Activated T-cell treated with anti-CD3 and anti-CD28 coated beads, Interleukin-2, amount 50 U/mL, for 48 hours (primary cell): ENCODE results near the gene HOXA10.
A peak's percentile ranks its signal among the peaks of the same experiment; 100 is the strongest.

Source experiments
- DNase-seq, 2 experiments: peaks; one replicate each; pipeline ENCODE4 v3.0.0-alpha.2; 2020

The HOXA10 gene

DNA sequence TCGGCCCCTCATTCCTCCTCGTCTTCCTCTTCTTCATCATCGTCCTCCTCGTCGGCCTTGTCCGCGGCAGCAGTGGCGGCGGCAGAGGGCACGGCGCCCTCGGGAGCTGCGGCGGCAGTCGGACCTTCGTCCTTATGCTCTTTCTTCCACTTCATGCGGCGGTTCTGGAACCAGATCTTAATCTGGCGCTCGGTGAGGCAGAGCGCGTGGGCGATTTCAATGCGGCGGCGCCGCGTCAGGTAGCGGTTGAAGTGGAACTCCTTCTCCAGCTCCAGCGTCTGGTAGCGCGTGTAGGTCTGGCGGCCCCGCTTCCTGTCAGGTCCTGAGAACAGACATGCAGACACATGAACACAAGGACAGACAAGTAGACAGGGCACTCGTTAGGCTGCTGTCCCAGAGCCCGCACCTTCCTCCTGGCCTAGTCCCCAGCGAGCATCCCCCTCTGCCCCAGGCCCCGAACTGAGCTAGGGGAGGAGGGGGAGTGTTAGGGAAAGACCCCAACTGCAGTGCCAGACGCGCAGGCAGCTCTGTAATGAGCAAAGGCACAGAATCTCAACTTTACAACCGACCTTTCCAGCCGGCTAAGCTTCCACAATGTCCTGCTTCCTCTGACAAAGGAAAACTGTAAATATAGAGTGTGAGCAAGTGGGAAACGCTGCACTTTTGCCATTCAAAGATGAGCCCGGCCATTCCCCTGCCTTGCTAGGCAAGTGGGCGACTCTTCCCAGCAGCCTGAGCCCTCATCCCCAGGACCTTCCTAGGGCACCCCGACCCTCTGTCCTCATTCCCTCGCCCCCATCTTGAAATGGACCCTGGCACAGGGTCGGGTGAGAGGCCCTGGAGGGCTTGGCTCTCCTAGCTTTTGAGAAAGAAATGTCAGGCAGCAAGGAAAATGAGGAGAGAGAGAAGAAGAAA is 19.0 kb downstream of the HOXA10 start:
- peak; percentile 60 to 63 for DNase-seq

GRCh38 chr7:27154369-27154768 is 19.8 kb downstream of the HOXA10 start:
- peak; percentile 15 to 18 for DNase-seq

- peak in 1 of 2 experiments; percentile 11 for DNase-seq
Observed at GRCh38 chr7:27153526-27153925, 20.6 kb downstream of the HOXA10 start.

- peak in 1 of 2 experiments; percentile 14 for DNase-seq
Observed at GRCh38 chr7:27152816-27153442, 21.2 kb downstream of the HOXA10 start.

DNA sequence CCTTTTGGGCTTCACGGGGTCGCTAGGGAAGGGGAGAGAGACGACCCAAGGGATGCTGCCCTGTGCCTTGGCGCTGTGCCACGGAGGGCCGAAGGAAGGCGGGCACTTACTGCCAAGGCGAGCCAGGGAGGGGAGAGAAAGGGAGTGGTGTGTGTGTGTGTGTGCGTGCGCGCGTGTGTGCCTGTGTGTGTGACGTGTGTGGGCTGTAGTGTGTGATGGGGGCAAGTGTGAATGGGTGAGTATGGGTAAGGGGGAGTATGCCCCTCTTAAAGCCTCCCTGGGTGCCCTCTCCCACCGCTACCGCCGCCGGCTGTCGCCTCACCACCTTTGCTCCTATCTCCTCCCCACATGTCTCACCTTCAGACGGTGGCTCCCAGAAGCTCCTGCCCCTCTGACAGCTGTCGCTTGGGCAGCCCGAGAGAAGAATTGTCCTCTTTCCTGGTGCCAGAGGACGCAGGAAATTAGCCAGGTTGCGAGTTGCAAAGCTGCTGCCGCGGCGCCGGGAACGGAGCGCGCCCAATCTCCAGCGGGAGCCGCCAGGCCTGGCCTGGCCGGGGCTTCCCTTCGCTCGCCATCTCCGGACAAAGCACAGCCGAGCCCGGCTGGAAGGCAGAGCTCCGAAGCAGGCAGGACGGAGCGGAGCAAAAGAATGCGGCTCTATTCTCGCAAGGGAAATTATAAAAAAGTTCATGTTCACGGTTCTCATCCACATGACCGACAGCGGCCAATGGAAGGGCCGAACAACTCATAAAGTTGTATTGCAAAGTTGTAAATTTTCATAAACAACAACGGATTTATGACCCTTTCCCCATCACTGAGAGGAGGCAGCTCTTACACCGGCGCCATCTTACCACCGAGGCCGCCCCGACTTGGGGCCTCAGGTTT is 21.9 kb downstream of the HOXA10 start, which contains the start of gene HOXA3:
Gene HOXA3, minus strand, starts transcription at position 653 of the 885 bp plus-strand sequence. CDS start 41,943 bp downstream, outside the sequence.
- DNase-seq, result peak; percentile 24 to 37

DNA sequence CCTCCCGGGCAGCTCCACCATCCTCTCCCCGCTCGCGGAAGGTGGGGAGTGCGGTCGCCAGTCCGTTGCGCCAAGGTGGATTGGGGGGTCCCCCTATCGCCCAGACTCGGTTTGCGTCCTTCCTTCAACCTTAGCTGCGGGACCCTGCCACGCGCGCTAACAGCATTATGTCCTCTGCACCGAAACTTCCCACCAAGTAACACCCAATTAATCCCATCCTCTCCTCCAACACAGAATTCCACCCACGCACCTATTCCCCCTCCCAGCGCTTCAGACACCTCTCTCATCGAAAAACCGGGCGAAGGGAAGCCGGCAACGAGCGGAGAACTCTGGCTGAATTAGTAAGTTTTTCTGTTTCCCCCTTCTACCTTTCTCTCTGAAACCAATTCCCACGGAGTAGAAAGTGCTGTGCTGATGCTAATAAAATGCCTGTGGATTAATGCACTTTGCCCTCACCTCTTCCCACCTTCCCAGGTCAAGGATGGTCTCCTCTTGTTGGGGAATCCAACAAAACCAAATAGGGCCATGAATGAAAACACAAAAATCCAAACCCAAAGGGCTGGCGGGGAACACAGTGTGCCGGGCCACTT is 22.7 kb downstream of the HOXA10 start:
- peak in 1 of 2 experiments; percentile 31 for DNase-seq

GRCh38 chr7:27150568-27151340 is 23.4 kb downstream of the HOXA10 start:
- peak; percentile 73 to 81 for DNase-seq

DNA sequence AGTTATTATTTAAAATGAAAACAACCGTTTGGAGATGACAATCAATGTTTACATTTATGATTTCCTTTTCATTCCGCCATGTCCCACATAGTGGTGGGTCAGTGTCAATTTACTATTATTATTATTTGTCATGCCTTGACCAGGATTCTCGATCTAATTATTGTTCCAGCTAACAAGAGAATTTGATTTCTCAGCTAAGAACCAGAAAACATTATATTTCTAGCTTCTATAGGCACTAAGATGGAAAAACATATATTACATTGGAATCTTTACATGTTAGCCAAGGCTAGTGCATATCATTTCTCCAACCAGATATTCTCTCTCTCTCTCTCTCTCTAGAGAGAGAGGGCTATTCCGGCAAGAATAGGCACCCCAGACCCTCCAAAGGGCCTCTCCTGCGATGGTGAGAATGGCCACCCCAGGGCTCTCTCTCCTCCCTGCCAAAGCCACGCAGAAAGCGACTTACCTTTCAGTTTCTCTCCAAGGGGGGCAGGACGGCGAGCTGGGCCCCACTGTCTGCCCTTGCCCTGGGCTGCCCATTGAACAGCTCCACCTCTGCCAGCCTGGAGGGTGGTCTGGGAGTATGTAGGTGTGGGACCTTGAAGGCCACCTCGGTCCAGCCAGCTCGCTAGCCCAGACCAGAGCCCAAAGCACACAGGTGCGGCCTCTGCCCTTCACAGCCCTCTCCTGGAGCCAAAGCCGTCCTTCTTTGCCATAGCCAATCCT is 24.1 kb downstream of the HOXA10 start:
- DNase-seq, result peak in 1 of 2 experiments; percentile 17

GRCh38 chr7:27148756-27149641 is 25.1 kb downstream of the HOXA10 start:
- no peak for DNase-seq

- no peak for DNase-seq
Observed at GRCh38 chr7:27148031-27148755, 25.9 kb downstream of the HOXA10 start.

DNA sequence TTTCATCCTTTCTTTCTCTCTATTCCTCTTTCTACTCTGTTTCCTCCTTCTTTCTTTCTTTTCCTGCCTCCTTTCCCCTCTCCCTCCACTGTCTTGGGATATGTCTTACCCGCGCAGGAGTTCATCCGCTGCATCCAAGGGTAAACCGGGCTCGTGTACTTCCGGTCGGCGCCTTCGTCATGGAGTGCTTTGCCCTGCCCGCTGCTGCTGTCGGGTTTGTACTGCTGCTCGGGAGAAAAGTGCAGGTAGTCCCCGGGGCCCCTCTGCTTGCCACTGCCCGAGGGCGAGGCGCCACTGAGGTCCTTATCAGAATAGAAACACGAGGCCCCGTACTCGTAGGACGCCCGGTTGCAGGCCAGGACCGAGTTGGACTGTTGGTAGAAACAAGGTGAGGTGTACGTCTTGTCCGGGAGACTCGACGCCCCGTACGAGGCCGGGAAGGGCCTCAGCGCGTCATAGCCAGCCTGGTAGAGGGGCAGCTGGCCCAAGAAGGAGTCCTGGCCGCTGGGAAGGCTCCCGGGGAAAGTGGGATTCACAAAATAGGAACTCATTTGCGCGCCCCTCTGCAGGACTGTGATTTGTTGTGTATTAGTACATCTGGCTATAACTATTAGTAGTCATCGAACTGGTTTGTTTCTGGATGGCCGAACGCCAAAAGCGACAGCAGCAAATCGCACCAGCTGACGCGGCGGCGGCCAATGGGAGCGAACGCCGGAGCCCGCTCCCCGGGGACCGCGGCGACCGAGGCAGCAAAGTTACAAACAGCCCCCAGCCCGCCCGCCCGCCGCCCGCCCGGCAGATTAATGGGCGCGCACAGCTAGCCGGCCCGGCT is 26.7 kb downstream of the HOXA10 start, which contains the start of gene HOXA6:
Gene HOXA6, minus strand, starts transcription at position 576 of the 832 bp plus-strand sequence. Its CDS starts 25 bp downstream, at position 551.
- DNase-seq, result no peak

DNA sequence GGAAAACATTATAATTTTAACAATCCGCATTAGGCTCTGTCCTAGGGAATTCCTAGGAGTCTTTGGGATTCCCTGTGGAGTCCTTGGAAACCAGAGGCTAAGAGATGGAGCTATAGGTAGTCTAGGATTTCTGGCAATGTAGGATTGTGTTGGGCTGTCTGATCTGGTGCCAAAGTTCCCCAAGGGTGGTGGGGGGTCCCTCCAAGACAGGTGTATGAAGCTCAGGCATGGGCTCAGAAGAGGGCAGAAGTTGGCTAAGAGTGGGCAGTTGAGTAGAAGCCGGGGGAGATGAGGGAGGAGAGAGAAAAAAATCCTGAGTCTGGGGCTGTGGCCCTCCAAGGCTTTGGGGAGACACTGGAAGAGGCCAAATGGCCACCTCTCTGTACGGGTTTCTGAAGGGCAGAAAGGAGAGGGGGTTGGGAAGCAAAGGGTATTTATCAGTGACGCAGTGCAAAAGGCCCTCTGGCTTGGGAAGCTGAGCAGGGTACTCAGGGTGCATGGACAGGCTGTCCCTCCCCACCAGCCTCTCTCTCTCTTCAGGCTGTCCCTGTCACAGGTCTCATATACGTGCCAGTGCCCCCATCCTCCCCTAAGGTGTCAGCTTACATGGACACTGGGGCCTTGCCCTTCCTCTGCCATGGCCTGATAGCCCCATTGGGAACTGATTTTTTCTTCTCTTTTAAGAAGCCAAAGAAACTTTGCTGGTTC is 27.5 kb downstream of the HOXA10 start:
- DNase-seq, result no peak

GRCh38 chr7:27145914-27146412 is 28.2 kb downstream of the HOXA10 start:
- no peak for DNase-seq

DNA sequence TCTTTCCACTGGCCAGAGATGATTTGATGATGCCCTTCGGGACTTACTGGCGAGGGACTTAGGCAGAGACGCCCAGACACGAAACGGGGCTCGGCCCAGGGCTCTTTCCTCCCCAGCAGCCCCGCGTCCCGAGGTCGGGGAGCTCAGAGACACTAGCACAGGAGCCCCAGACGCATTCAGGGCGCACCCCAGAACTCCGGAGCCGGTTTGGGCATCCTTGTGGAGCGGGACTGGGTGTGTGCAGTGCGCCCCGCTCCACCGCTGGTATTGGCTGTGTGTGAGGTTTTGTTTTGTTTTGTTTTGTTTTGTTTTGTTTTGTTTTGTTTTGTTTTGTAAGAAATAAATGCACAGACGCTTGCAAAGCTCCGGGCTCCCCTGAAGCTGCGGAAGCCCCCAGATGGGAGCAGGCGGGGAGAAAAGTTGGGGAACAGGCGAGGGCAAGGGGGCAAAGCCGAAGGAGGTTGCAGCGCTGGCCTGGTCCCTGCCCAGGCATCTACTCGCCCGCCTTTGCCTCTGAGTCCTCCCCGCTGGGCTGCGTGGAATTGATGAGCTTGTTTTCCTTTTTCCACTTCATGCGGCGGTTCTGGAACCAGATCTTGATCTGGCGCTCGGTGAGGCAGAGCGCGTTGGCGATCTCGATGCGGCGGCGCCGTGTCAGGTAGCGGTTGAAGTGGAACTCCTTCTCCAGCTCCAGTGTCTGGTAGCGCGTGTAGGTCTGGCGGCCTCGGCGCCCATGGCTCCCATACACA is 28.8 kb downstream of the HOXA10 start:
- no peak for DNase-seq

- no peak for DNase-seq
Observed at GRCh38 chr7:27144781-27145164, 29.3 kb downstream of the HOXA10 start.
